ENCODE results near the gene CCDC66. TPM values are rescaled to one million over a fixed set of nuclear protein-coding genes. Genes with fewer than 3 reads are reported as not detected.

Gene CCDC66
- 19.1 TPM for polyA plus RNA-seq (2013, experiment 1 of 2)
- 20.2 TPM for polyA plus RNA-seq (2013, experiment 2 of 2)

DNA sequence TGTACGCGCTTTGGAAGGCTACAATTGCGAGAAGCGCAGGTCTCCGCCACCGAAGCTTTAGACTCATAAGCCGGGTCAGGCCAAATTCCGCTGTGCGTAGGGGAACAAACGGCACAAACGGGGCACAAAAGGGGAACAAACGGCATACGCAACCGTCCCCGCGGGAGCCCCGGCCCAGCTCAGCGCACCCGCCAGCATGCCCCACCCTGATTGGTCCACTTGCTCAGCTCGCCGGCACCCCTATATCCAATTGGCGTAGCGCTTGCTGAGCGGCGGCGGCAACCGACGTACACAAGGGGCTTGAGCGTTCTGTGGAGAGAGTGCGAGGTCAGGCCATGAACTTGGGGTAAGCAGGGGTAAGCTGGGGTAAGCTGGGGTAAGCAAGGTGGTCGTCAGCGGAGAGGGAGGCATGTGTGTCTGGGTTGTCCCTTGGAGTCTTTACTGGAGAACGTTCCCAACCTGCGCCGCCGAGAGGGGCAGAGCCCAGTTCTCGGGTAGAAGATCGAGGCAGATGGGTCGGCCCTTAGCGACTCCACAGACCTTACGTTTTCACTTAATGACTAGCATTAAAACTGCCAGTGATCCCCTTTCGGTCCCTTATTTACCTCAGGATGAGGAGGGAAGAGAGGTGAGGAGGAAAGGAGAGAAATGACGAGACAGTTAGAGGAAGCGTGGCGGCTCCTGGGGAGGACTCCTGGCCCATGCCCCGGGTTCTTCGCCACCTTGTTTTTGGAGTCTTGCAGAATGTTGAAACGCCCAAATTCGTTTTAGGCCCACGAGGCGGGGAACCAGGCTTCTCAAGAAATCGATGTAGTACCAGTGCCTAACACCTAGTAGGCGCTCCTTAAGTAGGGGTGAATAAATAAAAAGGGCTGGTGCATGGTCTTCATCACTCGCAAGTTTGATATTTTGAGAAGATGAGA, at the start of gene CCDC66:
Gene CCDC66, plus strand, starts transcription at position 268 of the 923 bp plus-strand sequence. Its CDS starts 68 bp downstream, at position 336.
- Histone ChIP-seq H3K9me3 (replicated peaks in 1 of 2; ENCODE audit: control insufficient read depth in 2 of 2, insufficient read depth in 1 of 2, low read depth in 1 of 2, low read length in 2 of 2) (no peaks in the 10 kb centered on the region), H3K9ac (ENCODE audit: low read depth, low read length, poor library complexity) (peak within 1 kb of the TSS; percentile 91), H2AK5ac (ENCODE audit: low read depth, low read length) (no peak within 1 kb of the TSS), H2BK5ac (ENCODE audit: low read length) (peak within 1 kb of the TSS; percentile 82), H3K18ac (ENCODE audit: low read length) (peak within 1 kb of the TSS; percentile 98), H3K14ac (ENCODE audit: low read length) (peak within 1 kb of the TSS; percentile 78), H3K27me3 (ENCODE audit: control insufficient read depth in 3 of 3, insufficient read depth in 3 of 3, low read depth in 1 of 3, low read length in 3 of 3) (peaks cover 0 to 8% (median 0%) of the 10 kb centered on the region in 3 experiments), H3K27ac (replicated peaks; ENCODE audit: low read length) (peak within 1 kb of the TSS; percentile 90), H2BK12ac (ENCODE audit: low read length) (no peak within 1 kb of the TSS), H4K8ac (ENCODE audit: low read depth, low read length) (no peak within 1 kb of the TSS), H2AFZ (ENCODE audit: low read length) (peak within 1 kb of the TSS; percentile 92), H3K4me2 (ENCODE audit: insufficient read depth, low read length, poor library complexity, severe bottlenecking) (peak within 1 kb of the TSS; percentile 76), H3K4ac (ENCODE audit: low read length) (no peak within 1 kb of the TSS), H3K23ac (ENCODE audit: low read depth, low read length, poor library complexity) (peak within 1 kb of the TSS; percentile 89), H3K36me3 (replicated peaks in 1 of 2; ENCODE audit: control insufficient read depth in 2 of 2, insufficient read depth in 2 of 2, low read length in 2 of 2) (peaks cover 0 to 37% of the 10 kb centered on the region in 2 donors), H3K4me1 (ENCODE audit: control insufficient read depth in 2 of 2, insufficient read depth in 1 of 2, low read depth in 1 of 2, low read length in 2 of 2) (peaks cover 2 to 5% of the 10 kb centered on the region in 2 donors), H2BK15ac (ENCODE audit: low read length) (no peak within 1 kb of the TSS), H3K4me3 (ENCODE audit: low read length in 2 of 2) (peak within 1 kb of the TSS; percentile 89 to 94), H2BK120ac (ENCODE audit: low read depth, low read length) (no peak within 1 kb of the TSS), H4K91ac (ENCODE audit: low read depth, low read length, poor library complexity) (no peak within 1 kb of the TSS), H3K79me1 (ENCODE audit: low read depth, low read length) (no peaks in the 10 kb centered on the region)
- WGBS, 2 donors (ENCODE audit: extremely low coverage in 2 of 2, insufficient read length in 2 of 2, insufficient replicate concordance in 1 of 2) = no CpG with 5 or more reads among the region's 54 CpGs
- peak; percentile 80 for DNase-seq (ENCODE audit: low spot score)

DNA sequence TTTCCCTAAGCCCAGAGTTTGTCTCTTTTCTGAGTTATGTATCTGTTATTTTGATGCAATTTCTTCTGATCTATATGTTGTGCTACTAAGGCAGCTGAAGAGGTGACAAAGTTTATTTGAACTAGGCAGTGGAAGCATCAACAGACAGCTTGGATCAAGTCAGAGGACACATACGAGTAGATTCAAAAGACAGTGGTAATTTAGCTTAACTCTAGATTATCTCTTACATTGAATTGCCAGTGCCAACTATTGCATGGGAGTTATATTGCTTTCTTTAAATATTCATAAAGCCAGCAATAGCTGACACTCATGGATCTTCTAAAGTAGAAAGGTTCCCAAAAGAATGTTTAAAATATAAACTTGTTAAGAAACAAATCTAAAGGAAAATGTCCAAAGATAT, 37.3 kb upstream of the CCDC66 start:
- Histone ChIP-seq H3K27me3 (ENCODE audit: control insufficient read depth in 3 of 3, insufficient read depth in 3 of 3, low read depth in 1 of 3, low read length in 3 of 3) (peaks cover 0 to 14% (median 0%) of the 10 kb centered on the region in 3 experiments), H3K79me1 (ENCODE audit: low read depth, low read length) (no peaks in the 10 kb centered on the region), H2BK12ac (ENCODE audit: low read length) (no peak overlapping the region), H3K9me3 (replicated peaks in 1 of 2; ENCODE audit: control insufficient read depth in 2 of 2, insufficient read depth in 1 of 2, low read depth in 1 of 2, low read length in 2 of 2) (no peaks in the 10 kb centered on the region), H2AFZ (ENCODE audit: low read length) (no peak overlapping the region), H2BK15ac (ENCODE audit: low read length) (no peak overlapping the region), H3K4me1 (ENCODE audit: control insufficient read depth in 2 of 2, insufficient read depth in 1 of 2, low read depth in 1 of 2, low read length in 2 of 2) (no peaks in the 10 kb centered on the region), H2BK5ac (ENCODE audit: low read length) (no peak overlapping the region), H4K91ac (ENCODE audit: low read depth, low read length, poor library complexity) (no peak overlapping the region), H3K9ac (ENCODE audit: low read depth, low read length, poor library complexity) (no peak overlapping the region), H2AK5ac (ENCODE audit: low read depth, low read length) (no peak overlapping the region), H3K14ac (ENCODE audit: low read length) (no peak overlapping the region), H3K4me3 (ENCODE audit: low read length in 2 of 2) (no peak overlapping the region), H3K23ac (ENCODE audit: low read depth, low read length, poor library complexity) (no peak overlapping the region), H3K18ac (ENCODE audit: low read length) (no peak overlapping the region), H4K8ac (ENCODE audit: low read depth, low read length) (no peak overlapping the region), H3K27ac (replicated peaks; ENCODE audit: low read length) (no peak overlapping the region), H2BK120ac (ENCODE audit: low read depth, low read length) (no peak overlapping the region), H3K36me3 (replicated peaks in 1 of 2; ENCODE audit: control insufficient read depth in 2 of 2, insufficient read depth in 2 of 2, low read length in 2 of 2) (no peaks in the 10 kb centered on the region), H3K4ac (ENCODE audit: low read length) (no peak overlapping the region), H3K4me2 (ENCODE audit: insufficient read depth, low read length, poor library complexity, severe bottlenecking) (no peak overlapping the region)
- WGBS, 2 donors (ENCODE audit: extremely low coverage in 2 of 2, insufficient read length in 2 of 2, insufficient replicate concordance in 1 of 2) = no CpG with 5 or more reads among the region's 1 CpG
- no peak for DNase-seq (ENCODE audit: low spot score)

DNA sequence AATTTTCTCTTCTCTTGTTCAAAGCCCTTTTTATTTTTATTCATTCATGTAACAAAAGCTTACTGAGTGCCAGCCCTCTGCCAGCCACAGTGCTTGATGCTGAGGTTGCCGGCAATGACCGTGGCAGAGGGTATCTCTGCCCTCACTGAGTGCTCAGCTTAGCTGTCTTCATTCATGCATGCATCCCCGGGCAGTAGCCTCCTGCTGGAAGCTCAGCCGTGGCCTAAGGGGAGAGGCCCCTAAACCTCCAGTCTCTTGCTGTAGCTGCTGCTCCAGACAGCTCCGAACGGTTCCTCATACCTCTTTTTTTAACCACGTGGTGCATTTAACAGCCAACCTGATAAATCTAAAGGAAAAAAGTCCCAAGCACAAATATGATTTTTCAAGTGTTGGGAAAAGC, 34.6 kb upstream of the CCDC66 start:
- H3K4ac ChIP-seq (ENCODE audit: low read length) = no peak overlapping the region
- H3K9me3 ChIP-seq (replicated peaks in 1 of 2; ENCODE audit: control insufficient read depth in 2 of 2, insufficient read depth in 1 of 2, low read depth in 1 of 2, low read length in 2 of 2) = no peaks in the 10 kb centered on the region
- H2BK15ac ChIP-seq (ENCODE audit: low read length) = no peak overlapping the region
- H3K79me1 ChIP-seq (ENCODE audit: low read depth, low read length) = no peaks in the 10 kb centered on the region
- no peak overlapping the region for H3K27ac ChIP-seq (replicated peaks; ENCODE audit: low read length)
- no peak overlapping the region for H2BK12ac ChIP-seq (ENCODE audit: low read length)
- H3K23ac ChIP-seq (ENCODE audit: low read depth, low read length, poor library complexity) = no peak overlapping the region
- no peak overlapping the region for H3K4me3 ChIP-seq (ENCODE audit: low read length in 2 of 2)
- H3K9ac ChIP-seq (ENCODE audit: low read depth, low read length, poor library complexity) = no peak overlapping the region
- H3K27me3 ChIP-seq (ENCODE audit: control insufficient read depth in 3 of 3, insufficient read depth in 3 of 3, low read depth in 1 of 3, low read length in 3 of 3) = peaks cover 0 to 26% (median 0%) of the 10 kb centered on the region in 3 experiments
- H3K36me3 ChIP-seq (replicated peaks in 1 of 2; ENCODE audit: control insufficient read depth in 2 of 2, insufficient read depth in 2 of 2, low read length in 2 of 2) = no peaks in the 10 kb centered on the region
- no peak overlapping the region for H2AK5ac ChIP-seq (ENCODE audit: low read depth, low read length)
- no peak overlapping the region for H4K91ac ChIP-seq (ENCODE audit: low read depth, low read length, poor library complexity)
- no peak overlapping the region for H2BK120ac ChIP-seq (ENCODE audit: low read depth, low read length)
- WGBS, 2 donors (ENCODE audit: extremely low coverage in 2 of 2, insufficient read length in 2 of 2, insufficient replicate concordance in 1 of 2) = no CpG with 5 or more reads among the region's 7 CpGs
- no peak overlapping the region for H3K18ac ChIP-seq (ENCODE audit: low read length)
- no peak for DNase-seq (ENCODE audit: low spot score)
- no peak overlapping the region for H4K8ac ChIP-seq (ENCODE audit: low read depth, low read length)
- no peak overlapping the region for H2AFZ ChIP-seq (ENCODE audit: low read length)
- no peak overlapping the region for H3K4me2 ChIP-seq (ENCODE audit: insufficient read depth, low read length, poor library complexity, severe bottlenecking)
- no peak overlapping the region for H2BK5ac ChIP-seq (ENCODE audit: low read length)
- H3K14ac ChIP-seq (ENCODE audit: low read length) = no peak overlapping the region
- H3K4me1 ChIP-seq (ENCODE audit: control insufficient read depth in 2 of 2, insufficient read depth in 1 of 2, low read depth in 1 of 2, low read length in 2 of 2) = no peaks in the 10 kb centered on the region

DNA sequence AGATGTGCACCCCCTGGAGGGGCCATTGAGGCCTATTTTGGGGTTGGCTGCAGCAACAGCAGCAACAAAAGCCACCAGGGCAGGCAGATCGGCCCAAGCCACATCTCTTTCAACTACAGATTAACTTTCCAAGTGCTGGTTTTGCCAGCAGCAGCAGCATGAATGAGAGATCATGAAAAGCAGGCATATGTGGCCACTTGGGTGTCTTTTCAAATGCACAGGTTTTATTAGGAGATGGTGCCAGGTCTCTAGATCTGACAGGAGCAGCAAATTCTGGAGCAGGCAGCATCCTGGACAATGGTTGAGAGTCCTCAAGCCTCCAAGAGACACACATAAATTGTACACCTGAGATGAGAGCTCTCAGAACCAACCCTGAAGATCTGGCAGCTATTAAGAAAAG, 31.7 kb upstream of the CCDC66 start:
- Histone ChIP-seq H3K14ac (ENCODE audit: low read length) (no peak overlapping the region), H3K9me3 (replicated peaks in 1 of 2; ENCODE audit: control insufficient read depth in 2 of 2, insufficient read depth in 1 of 2, low read depth in 1 of 2, low read length in 2 of 2) (no peaks in the 10 kb centered on the region), H3K9ac (ENCODE audit: low read depth, low read length, poor library complexity) (no peak overlapping the region), H3K4me1 (ENCODE audit: control insufficient read depth in 2 of 2, insufficient read depth in 1 of 2, low read depth in 1 of 2, low read length in 2 of 2) (no peaks in the 10 kb centered on the region), H3K79me1 (ENCODE audit: low read depth, low read length) (no peaks in the 10 kb centered on the region), H2AK5ac (ENCODE audit: low read depth, low read length) (no peak overlapping the region), H3K27ac (replicated peaks; ENCODE audit: low read length) (no peak overlapping the region), H2AFZ (ENCODE audit: low read length) (no peak overlapping the region), H3K4ac (ENCODE audit: low read length) (no peak overlapping the region), H4K8ac (ENCODE audit: low read depth, low read length) (no peak overlapping the region), H3K18ac (ENCODE audit: low read length) (no peak overlapping the region), H3K4me3 (ENCODE audit: low read length in 2 of 2) (no peak overlapping the region), H2BK12ac (ENCODE audit: low read length) (no peak overlapping the region), H2BK5ac (ENCODE audit: low read length) (no peak overlapping the region), H4K91ac (ENCODE audit: low read depth, low read length, poor library complexity) (no peak overlapping the region), H3K27me3 (ENCODE audit: control insufficient read depth in 3 of 3, insufficient read depth in 3 of 3, low read depth in 1 of 3, low read length in 3 of 3) (peaks cover 0 to 26% (median 0%) of the 10 kb centered on the region in 3 experiments), H3K36me3 (replicated peaks in 1 of 2; ENCODE audit: control insufficient read depth in 2 of 2, insufficient read depth in 2 of 2, low read length in 2 of 2) (no peaks in the 10 kb centered on the region), H3K23ac (ENCODE audit: low read depth, low read length, poor library complexity) (no peak overlapping the region), H2BK15ac (ENCODE audit: low read length) (no peak overlapping the region), H2BK120ac (ENCODE audit: low read depth, low read length) (no peak overlapping the region), H3K4me2 (ENCODE audit: insufficient read depth, low read length, poor library complexity, severe bottlenecking) (no peak overlapping the region)
- WGBS, 2 donors (ENCODE audit: extremely low coverage in 2 of 2, insufficient read length in 2 of 2, insufficient replicate concordance in 1 of 2) = no CpG with 5 or more reads among the region's 1 CpG
- no peak for DNase-seq (ENCODE audit: low spot score)

All from neuronal stem cell (in vitro differentiated cells).